Measurements from ENCODE around the gene OR10A2. TPM values are rescaled to one million over a fixed set of nuclear protein-coding genes. Genes with fewer than 3 reads are reported as not detected.
"Not testable (repeated sequence)": the region's sequence is repeated elsewhere in the genome, so short reads cannot be mapped to it uniquely, and the experiment has no call there.

The OR10A2 gene
- total RNA-seq, 2 donors from 2014 or later = not detected

DNA sequence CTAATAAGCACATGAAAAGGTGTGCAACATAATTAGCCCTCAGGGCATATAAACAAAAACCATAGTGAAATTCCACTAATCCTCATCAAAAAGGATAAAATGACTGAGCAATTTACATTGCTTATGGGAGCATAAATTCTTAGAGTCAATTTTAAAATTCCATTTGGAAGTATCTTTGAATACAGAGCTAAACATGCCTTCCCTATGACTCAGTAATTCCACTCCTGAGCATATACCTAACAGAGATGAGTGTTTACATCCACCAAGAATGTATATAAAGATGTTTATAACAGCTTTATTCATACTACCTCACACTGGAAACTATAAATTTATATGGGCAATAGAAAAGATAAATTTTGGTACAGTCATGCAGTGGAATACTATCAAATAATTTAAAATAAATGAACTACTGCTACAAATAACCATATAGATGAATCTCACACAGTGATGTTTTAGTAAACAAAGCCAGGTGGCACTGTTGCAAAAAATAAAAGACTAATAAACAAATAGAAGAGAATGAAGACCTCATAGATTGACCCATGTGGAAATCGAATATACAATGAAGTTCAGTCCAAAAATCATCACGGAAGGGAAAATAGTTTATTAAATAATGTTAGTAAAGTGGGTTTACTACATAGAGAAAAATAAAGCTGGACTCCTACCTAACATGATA is 37.6 kb downstream of the OR10A2 start:
- peaks cover 29% of the 10 kb centered on the region for H3K27me3 Mint-ChIP-seq
- no peaks in the 10 kb centered on the region for H3K9me3 Mint-ChIP-seq
- no peak overlapping the region for H3K4me3 Mint-ChIP-seq
- H3K27ac Mint-ChIP-seq = no peak overlapping the region
- no peaks in the 10 kb centered on the region for H3K4me1 Mint-ChIP-seq
- no peak for ATAC-seq (replicated peaks)
- H3K36me3 Mint-ChIP-seq (ENCODE audit: low read depth) = no peaks in the 10 kb centered on the region

DNA sequence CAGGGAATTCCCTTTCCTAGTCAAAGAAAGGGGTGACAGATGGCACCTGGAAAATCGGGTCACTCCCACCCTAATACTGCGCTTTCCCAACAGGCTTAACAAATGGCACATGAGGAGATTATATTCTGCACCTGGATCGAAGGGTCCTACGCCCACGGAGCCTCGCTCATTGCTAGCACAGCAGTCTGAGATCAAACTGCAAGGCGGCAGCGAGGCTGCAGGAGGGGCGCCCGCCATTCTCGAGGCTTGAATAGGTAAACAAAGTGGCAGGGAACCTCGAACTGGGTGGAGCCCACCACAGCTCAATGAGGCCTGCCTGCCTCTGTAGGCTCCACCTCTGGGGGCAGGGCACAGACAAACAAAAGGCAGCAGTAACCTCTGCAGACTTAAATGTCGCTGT is 41.9 kb downstream of the OR10A2 start:
- not testable (repeated sequence) for ATAC-seq (replicated peaks); H3K9me3 Mint-ChIP-seq; H3K36me3 Mint-ChIP-seq (ENCODE audit: low read depth)

DNA sequence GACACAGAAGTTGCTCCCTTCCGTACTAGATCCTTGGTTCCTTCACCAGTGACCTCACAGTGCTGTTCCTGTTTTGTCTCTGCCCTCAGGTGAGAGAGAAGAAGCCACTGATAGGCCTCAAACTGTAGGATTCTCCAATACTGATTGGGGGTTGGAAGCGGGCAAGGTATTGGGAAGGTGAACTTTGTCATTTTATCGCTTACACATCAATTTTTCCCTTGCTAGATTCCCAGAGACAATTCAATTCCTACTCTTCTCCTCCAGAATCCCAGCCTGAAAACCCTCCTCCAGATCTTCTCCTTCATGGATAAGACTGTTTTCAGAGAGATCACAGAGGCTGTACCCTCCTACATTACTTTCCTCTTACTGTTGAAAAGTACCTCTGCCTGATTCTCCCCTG is 48.5 kb downstream of the OR10A2 start:
- no peak overlapping the region for H3K4me3 Mint-ChIP-seq
- ATAC-seq (replicated peaks) = no peak

More for the DNA sequence above, 41.9 kb downstream of the OR10A2 start:
- H3K4me1 Mint-ChIP-seq, H3K4me3 Mint-ChIP-seq, H3K27ac Mint-ChIP-seq: not testable (repeated sequence)
- peaks cover 14% of the 10 kb centered on the region for H3K27me3 Mint-ChIP-seq

DNA sequence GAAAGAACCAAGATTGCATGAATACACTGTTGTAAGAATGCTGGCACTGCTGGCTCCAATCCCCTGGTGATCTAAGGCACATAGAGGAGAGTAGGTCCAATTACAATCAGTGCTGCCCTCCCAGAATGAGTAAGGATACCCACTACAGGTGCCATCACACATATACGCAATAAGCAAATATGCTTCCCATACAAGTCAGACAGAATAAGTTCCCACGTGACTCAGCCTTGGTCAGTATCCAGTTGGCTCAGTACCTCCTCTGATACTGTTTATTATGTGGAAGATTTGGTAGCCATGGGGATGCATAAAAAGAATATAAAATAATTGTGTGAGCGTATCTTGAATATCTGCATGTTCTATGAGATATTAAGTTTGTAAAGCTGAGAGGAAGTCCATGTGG is 49.1 kb downstream of the OR10A2 start:
- Mint-ChIP-seq H3K4me3 (no peak overlapping the region), H3K27ac (no peak overlapping the region), H3K4me1 (no peaks in the 10 kb centered on the region), H3K27me3 (no peaks in the 10 kb centered on the region), H3K36me3 (ENCODE audit: low read depth) (no peaks in the 10 kb centered on the region), H3K9me3 (no peaks in the 10 kb centered on the region)
- no peak for ATAC-seq (replicated peaks)

More for the DNA sequence above, 48.5 kb downstream of the OR10A2 start:
- H3K4me1 Mint-ChIP-seq = no peaks in the 10 kb centered on the region
- no peaks in the 10 kb centered on the region for H3K27me3 Mint-ChIP-seq
- H3K9me3 Mint-ChIP-seq = no peaks in the 10 kb centered on the region
- H3K36me3 Mint-ChIP-seq (ENCODE audit: low read depth) = no peaks in the 10 kb centered on the region
- no peak overlapping the region for H3K27ac Mint-ChIP-seq

DNA sequence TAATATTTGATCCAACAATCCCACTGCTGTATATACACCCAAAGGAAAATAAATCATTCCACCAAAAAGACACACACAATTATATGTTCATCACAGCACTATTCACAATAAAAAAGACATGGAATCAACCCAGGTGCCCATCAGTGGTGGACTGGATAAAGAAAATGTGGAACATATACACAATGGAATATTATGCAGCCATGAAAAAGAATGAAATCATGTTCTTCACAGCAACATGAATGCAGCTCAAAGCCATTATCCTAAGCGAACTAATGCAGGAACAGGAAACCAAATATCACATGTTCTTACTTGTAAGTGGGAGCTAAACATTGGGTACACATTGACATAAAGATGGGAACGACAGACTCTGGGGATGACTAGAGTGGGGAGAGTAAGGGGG is 56.8 kb downstream of the OR10A2 start:
- Mint-ChIP-seq H3K4me3 (no peak overlapping the region), H3K27ac (no peak overlapping the region), H3K4me1 (no peaks in the 10 kb centered on the region), H3K36me3 (ENCODE audit: low read depth) (no peaks in the 10 kb centered on the region), H3K9me3 (no peaks in the 10 kb centered on the region), H3K27me3 (peaks cover 18% of the 10 kb centered on the region)
- no peak for ATAC-seq (replicated peaks)

DNA sequence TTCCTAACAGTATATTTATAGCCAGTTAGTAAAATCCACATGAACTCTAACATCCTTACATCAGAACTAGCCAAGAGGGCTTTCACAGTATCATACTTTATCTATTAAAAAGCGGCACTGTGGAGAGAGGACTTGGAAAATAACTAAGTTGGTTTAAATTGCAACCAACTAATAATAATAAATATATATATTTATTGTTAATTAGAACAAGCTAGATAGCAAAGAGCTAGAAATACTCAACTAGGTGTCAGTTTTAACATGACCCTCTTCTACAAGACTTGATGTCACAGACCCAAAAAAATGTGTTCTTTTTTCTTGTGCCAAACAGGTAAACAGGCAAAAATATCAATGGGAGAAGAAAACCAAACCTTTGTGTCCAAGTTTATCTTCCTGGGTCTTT is 57.8 kb downstream of the OR10A2 start, which contains the start of gene OR2D3:
Gene OR2D3, plus strand, starts transcription at position 301 of the 400 bp plus-strand sequence. Its CDS starts 0 bp downstream, at position 301.
- Mint-ChIP-seq H3K4me3 (no peak within 1 kb of the TSS), H3K9me3 (no peaks in the 10 kb centered on the region), H3K4me1 (peaks cover 1% of the 10 kb centered on the region), H3K36me3 (ENCODE audit: low read depth) (no peaks in the 10 kb centered on the region), H3K27me3 (peaks cover 23% of the 10 kb centered on the region), H3K27ac (no peak within 1 kb of the TSS)
- no peak for ATAC-seq (replicated peaks)

Other genes starting within 250 kb of the OR10A2 start
- 100 to 1,000 TPM in 1 of 2 donors, 10 to 100 TPM in 1; 75.7 to 172 TPM for gene TPP1, start 243.6 kb upstream of the OR10A2 start, total RNA-seq
- 1 to 10 TPM in 1 of 2 donors, under 1 TPM in 1; 0.26 to 1.5 TPM for gene DCHS1, start 207.2 kb upstream of the OR10A2 start, total RNA-seq
- gene MRPL17, start 179.7 kb upstream of the OR10A2 start, total RNA-seq = 10 to 100 TPM; 65.8 to 74.7 TPM
- gene OR2AG2, start 91.1 kb upstream of the OR10A2 start, total RNA-seq = under 1 TPM in 1 of 2 donors, not detected in 1; 0.08 TPM
- not detected for gene OR2AG1, start 80.0 kb upstream of the OR10A2 start, total RNA-seq
- under 1 TPM in 1 of 2 donors, not detected in 1; 0.13 TPM for gene OR6A2, start 63.4 kb upstream of the OR10A2 start, total RNA-seq
- not detected for gene OR10A5, start 17.4 kb upstream of the OR10A2 start, total RNA-seq
- not detected for gene OR10A4, start 13.6 kb downstream of the OR10A2 start, total RNA-seq
- not detected for gene OR2D2, start 29.4 kb downstream of the OR10A2 start, total RNA-seq
- not detected for gene OR2D3, start 57.9 kb downstream of the OR10A2 start, total RNA-seq
- 1 to 10 TPM in 1 of 2 donors, under 1 TPM in 1; 0.11 to 1.3 TPM for gene ZNF215, start 63.4 kb downstream of the OR10A2 start, total RNA-seq
- not detected for gene ZNF214, start 157.3 kb downstream of the OR10A2 start, total RNA-seq
- under 1 TPM in 1 of 2 donors, not detected in 1; 0.08 TPM for gene NLRP14, start 157.4 kb downstream of the OR10A2 start, total RNA-seq
- not detected for gene RBMXL2, start 225.9 kb downstream of the OR10A2 start, total RNA-seq

All from activated T-helper 17 cell treated with anti-CD3 and anti-CD28 coated beads, Interleukin-2, amount 50 U/mL, for 72 hours (primary cell).